CD14-positive monocyte (primary cell): ENCODE measurements around the gene DGKI. TPM values are rescaled to one million over a fixed set of nuclear protein-coding genes. Genes with fewer than 3 reads are reported as not detected.

Experiments used
- DNase-seq, 3 donors: peaks; one replicate each; pipeline ENCODE4 v3.0.0-alpha.2; 2011 to 2022
- H2AFZ ChIP-seq: 2 replicates; pipeline ENCODE4 v1.6.0; 2012; ENCODE audit warnings: mild to moderate bottlenecking, low read depth, low read length, inconsistent platforms; ENCODE audit not compliant: insufficient read depth, poor library complexity, severe bottlenecking
- H3K27ac ChIP-seq, 2 donors: 1 replicate in 1 of 2; 2 replicates in 1 of 2; pipeline ENCODE4 v1.5.1; 2012 to 2013; ENCODE audit warnings: low read length in 2 of 2, control low read depth in 1 of 2, inconsistent platforms in 1 of 2, low read depth in 1 of 2, mild to moderate bottlenecking in 1 of 2
- H3K27me3 ChIP-seq, 2 donors: one replicate each; pipeline versions ENCODE4 v1.6.0 to v1.6.1; 2011 to 2013; ENCODE audit warnings: low read length in 2 of 2; ENCODE audit not compliant: control insufficient read depth in 2 of 2, insufficient read depth in 2 of 2
- H3K36me3 ChIP-seq, 2 donors: replicated peaks in 1 of 2; 1 replicate in 1 of 2; 2 replicates in 1 of 2; pipeline versions ENCODE4 v1.5.1 to v1.6.1; 2012 to 2013; ENCODE audit warnings: low read length in 2 of 2, control low read depth in 1 of 2, inconsistent platforms in 1 of 2, mild to moderate bottlenecking in 1 of 2; ENCODE audit not compliant: insufficient read depth in 2 of 2, control insufficient read depth in 1 of 2
- H3K4me1 ChIP-seq, 2 donors: 1 replicate in 1 of 2; 2 replicates in 1 of 2; pipeline versions ENCODE4 v1.5.1 to v1.6.1; 2012 to 2013; ENCODE audit warnings: low read length in 2 of 2, control low read depth in 1 of 2, inconsistent platforms in 1 of 2, mild to moderate bottlenecking in 1 of 2, moderate library complexity in 1 of 2; ENCODE audit not compliant: insufficient read depth in 2 of 2, control insufficient read depth in 1 of 2
- H3K4me2 ChIP-seq: replicated peaks from 2 replicates; pipeline ENCODE3; 2012; ENCODE audit warnings: low read length, moderate library complexity, mild to moderate bottlenecking; ENCODE audit not compliant: poor library complexity, severe bottlenecking; ENCODE audit errors: extremely low read depth
- H3K4me3 ChIP-seq, 3 experiments: fragments of 200-600 bp in 1 of 3; sonication (generic) in 1 of 3; replicated peaks in 1 of 3; 1 replicate in 2 of 3; 2 replicates in 1 of 3; pipeline ENCODE4 v1.5.1; 2011 to 2013; ENCODE audit warnings: low read length in 3 of 3, mild to moderate bottlenecking in 3 of 3, control low read depth in 2 of 3, low read depth in 2 of 3, inconsistent platforms in 1 of 3, moderate library complexity in 1 of 3
- H3K79me2 ChIP-seq: 2 replicates; pipeline ENCODE4 v1.6.0; 2012; ENCODE audit warnings: mild to moderate bottlenecking, control low read depth, inconsistent platforms, low read length, moderate library complexity; ENCODE audit not compliant: insufficient read depth
- H3K9ac ChIP-seq: 2 replicates; pipeline ENCODE4 v1.6.0; 2017; ENCODE audit warnings: low read length, mild to moderate bottlenecking; ENCODE audit not compliant: insufficient read depth, poor library complexity, severe bottlenecking
- H3K9me3 ChIP-seq, 2 donors: replicated peaks in 1 of 2; 1 replicate in 1 of 2; 2 replicates in 1 of 2; pipeline versions ENCODE4 v1.5.1 to v1.6.1; 2012 to 2013; ENCODE audit warnings: low read length in 2 of 2, control low read depth in 1 of 2; ENCODE audit not compliant: control insufficient read depth in 1 of 2, insufficient read depth in 1 of 2
- H4K20me1 ChIP-seq: 2 replicates; pipeline ENCODE4 v1.6.0; 2012; ENCODE audit warnings: mild to moderate bottlenecking, low read length, control low read depth, moderate library complexity; ENCODE audit not compliant: insufficient read depth
- H3K27ac Mint-ChIP-seq, 7 donors: one replicate each; pipeline ENCODE4 v1.8.0; 2020; ENCODE audit warnings: mild to moderate bottlenecking in 7 of 7, mixed read lengths in 7 of 7, moderate library complexity in 6 of 7, inconsistent platforms in 2 of 7
- H3K27me3 Mint-ChIP-seq, 3 donors: one replicate each; pipeline ENCODE4 v1.8.0; 2021 to 2022; ENCODE audit warnings: low read depth in 3 of 3, mild to moderate bottlenecking in 3 of 3, mixed read lengths in 3 of 3, moderate library complexity in 3 of 3, inconsistent platforms in 1 of 3
- H3K36me3 Mint-ChIP-seq, 2 donors: one replicate each; pipeline ENCODE4 v1.8.0; 2020; ENCODE audit warnings: mixed read lengths in 2 of 2, inconsistent platforms in 1 of 2, mild to moderate bottlenecking in 1 of 2
- H3K4me1 Mint-ChIP-seq: one replicate; pipeline ENCODE4 v1.8.0; 2020; ENCODE audit warnings: mild to moderate bottlenecking, mixed read lengths
- H3K4me3 Mint-ChIP-seq, 2 donors: one replicate each; pipeline ENCODE4 v1.8.0; 2020; ENCODE audit warnings: mild to moderate bottlenecking in 2 of 2, mixed read lengths in 2 of 2, moderate library complexity in 1 of 2
- H3K9me3 Mint-ChIP-seq, 7 donors: one replicate each; pipeline ENCODE4 v1.8.0; 2020 to 2022; ENCODE audit warnings: mixed read lengths in 7 of 7, mild to moderate bottlenecking in 6 of 7, moderate library complexity in 6 of 7, inconsistent platforms in 2 of 7
- CTCF ChIP-seq: fragments of 200-600 bp; IDR thresholded peaks from one replicate; pipeline ENCODE4 v1.8.0; 2022; ENCODE audit warnings: antibody characterized with exemption, mild to moderate bottlenecking
- WGBS: methylation state at CpG from one replicate; pipeline ENCODE4 v1.1.5; 2013; ENCODE audit warnings: missing lambda C conversion rate; ENCODE audit not compliant: insufficient coverage; 5-methylcytosine and 5-hydroxymethylcytosine counted together
- intact Hi-C, 2 donors: fragments of 100-400 bp; cut with micrococcal nuclease; formaldehyde crosslinking; loops; one replicate each; pipeline versions ENCODE4 v1.15.0 to v1.15.1; 2023
- polyA plus RNA-seq, 3 donors: library from polyadenylated mRNA; depleted of rRNA in 1 of 3; unstranded in 2 of 3; stranded (reverse) in 1 of 3; fragments of 300-500 nt in 2 of 3; fragments of >200 nt in 1 of 3; fragmentation: Illumina TruSeq in 2 of 3; gene quantifications; 1 replicate in 2 of 3; 2 replicates in 1 of 3; pipeline ENCODE4 v1.2.3, GENCODE V29; 2012 to 2021

DGKI gene
- polyA plus RNA-seq, 3 donors, result not detected

- H3K27me3 Mint-ChIP-seq, result no peaks in the 10 kb centered on the region
- no peaks in the 10 kb centered on the region for H3K27me3 ChIP-seq
- peaks cover 0 to 6% (median 2%) of the 10 kb centered on the region in 7 donors for H3K9me3 Mint-ChIP-seq
- no peaks in the 10 kb centered on the region for H3K4me1 ChIP-seq
- no peak overlapping the region for H3K4me2 ChIP-seq
- H3K36me3 Mint-ChIP-seq, result peaks cover 35 to 42% of the 10 kb centered on the region in 2 donors
- no peak for DNase-seq
- H3K79me2 ChIP-seq, result no peaks in the 10 kb centered on the region
- H3K27ac ChIP-seq, result no peak overlapping the region
- no peaks in the 10 kb centered on the region for H3K4me1 Mint-ChIP-seq
- H3K9ac ChIP-seq, result no peak overlapping the region
- intact Hi-C loops, result no loop called here
- no peak overlapping the region for H3K4me3 ChIP-seq
- no peak for TF ChIP-seq CTCF
- H3K36me3 ChIP-seq, result peaks cover 9 to 51% of the 10 kb centered on the region in 2 donors
- 10% methylated on average over 2 of the region's 4 CpGs for WGBS
- H3K27ac Mint-ChIP-seq, result no peak overlapping the region
- no peak overlapping the region for H3K4me3 Mint-ChIP-seq
- H3K9me3 ChIP-seq, result no peaks in the 10 kb centered on the region
- H4K20me1 ChIP-seq, result no peaks in the 10 kb centered on the region
- H2AFZ ChIP-seq, result no peak overlapping the region
Measured at GRCh38 chr7:137862358-137862757, 15.6 kb upstream of the DGKI start.

- intact Hi-C loops, result no loop called here
Measured at GRCh38 chr7:137860542-137860941, 13.8 kb upstream of the DGKI start.

More at GRCh38 chr7:137860542-137860941, 13.8 kb upstream of the DGKI start:
- Histone ChIP-seq H3K36me3 (peaks cover 4 to 32% of the 10 kb centered on the region in 2 donors), H3K4me1 (no peaks in the 10 kb centered on the region), H2AFZ (no peak overlapping the region), H4K20me1 (no peaks in the 10 kb centered on the region), H3K9me3 (no peaks in the 10 kb centered on the region), H3K4me2 (no peak overlapping the region), H3K27me3 (no peaks in the 10 kb centered on the region), H3K9ac (no peak overlapping the region), H3K4me3 (no peak overlapping the region), H3K27ac (no peak overlapping the region), H3K79me2 (no peaks in the 10 kb centered on the region)
- Mint-ChIP-seq H3K4me3 (no peak overlapping the region), H3K27me3 (peaks cover 0 to 1% (median 0%) of the 10 kb centered on the region in 3 donors), H3K36me3 (peaks cover 26% of the 10 kb centered on the region in 2 donors), H3K9me3 (no peaks in the 10 kb centered on the region), H3K27ac (no peak overlapping the region), H3K4me1 (no peaks in the 10 kb centered on the region)
- no peak for TF ChIP-seq CTCF
- no peak for DNase-seq
- WGBS, result no CpG with 5 or more reads among the region's 2 CpGs
